DMS 273 (cell line): ENCODE data around the gene RARRES2.
"Not testable (repeated sequence)": the region's sequence is repeated elsewhere in the genome, so short reads cannot be mapped to it uniquely, and the experiment has no call there.

ENCODE experiments used
- DNase-seq: peaks from one replicate; lab custom pipeline; 2025; ENCODE audit not compliant: unreplicated experiment; lab: John Stamatoyannopoulos, UW

RARRES2 gene

DNA sequence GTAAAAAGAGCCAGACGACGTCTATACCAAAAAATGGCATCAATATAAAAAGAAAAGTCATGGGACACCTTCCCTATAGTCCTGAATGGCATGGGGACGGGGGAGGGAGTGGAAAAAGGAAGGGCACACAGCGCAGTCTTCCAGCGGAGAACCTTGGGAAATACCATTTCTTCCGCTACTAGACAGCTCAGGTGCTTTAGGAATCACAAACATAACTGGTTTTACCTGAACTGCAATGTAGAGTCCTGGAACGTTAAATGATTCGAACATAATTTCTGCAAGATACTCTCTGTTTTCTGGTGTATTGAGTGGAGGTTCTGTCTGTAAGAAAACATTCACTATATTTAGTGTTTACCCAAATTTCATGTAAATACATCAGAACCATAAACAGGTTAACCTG is 46.4 kb downstream of the RARRES2 start:
- not testable (repeated sequence) for DNase-seq

DNA sequence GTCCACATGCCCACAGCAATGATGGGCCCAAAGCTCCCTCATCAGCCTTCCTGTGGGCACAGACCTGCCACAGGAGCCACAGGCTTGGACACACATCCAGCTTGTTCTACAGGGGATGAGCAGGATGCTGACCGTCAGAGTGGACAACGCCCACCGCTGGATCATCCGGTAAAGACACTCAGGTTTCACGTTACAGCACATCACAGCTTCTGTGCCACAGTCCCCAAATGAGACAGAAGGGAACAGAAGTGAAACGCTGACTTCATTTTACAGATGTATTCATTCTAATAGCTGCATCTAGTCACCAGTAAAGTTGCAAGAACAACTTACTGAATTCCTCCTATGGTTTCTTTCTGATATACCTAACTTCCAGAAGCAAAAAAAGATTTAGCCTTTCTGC is 51.1 kb downstream of the RARRES2 start:
- not testable (repeated sequence) for DNase-seq

DNA sequence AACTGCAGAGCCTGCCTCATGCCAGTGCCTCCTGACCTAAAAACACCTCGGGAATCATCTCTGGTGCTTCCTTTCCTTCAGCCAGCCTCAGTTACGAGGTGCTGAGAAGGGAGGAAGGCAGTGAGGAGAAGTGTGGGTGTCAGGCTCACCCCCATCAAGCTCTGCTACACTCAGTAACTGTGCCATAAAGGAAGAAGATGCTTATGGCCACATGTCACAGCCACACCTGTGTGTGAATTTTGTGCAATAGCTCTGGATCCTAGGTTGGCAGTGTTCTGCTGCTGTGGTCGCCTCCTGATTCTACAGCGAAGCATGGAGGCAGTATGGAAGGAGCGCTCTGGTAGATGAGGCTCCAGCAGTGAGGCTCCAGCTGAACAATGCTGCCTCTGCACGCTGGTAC is 52.6 kb downstream of the RARRES2 start:
- not testable (repeated sequence) for DNase-seq
